GM19395 (cell line): ENCODE data around the gene MRPL4.

ENCODE experiments used
- ATAC-seq: cut with Tn5 transposase; IDR thresholded peaks from one replicate; pipeline ENCODE4 v1.9.1; 2021; ENCODE audit warnings: mild to moderate bottlenecking, moderate library complexity; ENCODE audit not compliant: unreplicated experiment

MRPL4 gene

DNA sequence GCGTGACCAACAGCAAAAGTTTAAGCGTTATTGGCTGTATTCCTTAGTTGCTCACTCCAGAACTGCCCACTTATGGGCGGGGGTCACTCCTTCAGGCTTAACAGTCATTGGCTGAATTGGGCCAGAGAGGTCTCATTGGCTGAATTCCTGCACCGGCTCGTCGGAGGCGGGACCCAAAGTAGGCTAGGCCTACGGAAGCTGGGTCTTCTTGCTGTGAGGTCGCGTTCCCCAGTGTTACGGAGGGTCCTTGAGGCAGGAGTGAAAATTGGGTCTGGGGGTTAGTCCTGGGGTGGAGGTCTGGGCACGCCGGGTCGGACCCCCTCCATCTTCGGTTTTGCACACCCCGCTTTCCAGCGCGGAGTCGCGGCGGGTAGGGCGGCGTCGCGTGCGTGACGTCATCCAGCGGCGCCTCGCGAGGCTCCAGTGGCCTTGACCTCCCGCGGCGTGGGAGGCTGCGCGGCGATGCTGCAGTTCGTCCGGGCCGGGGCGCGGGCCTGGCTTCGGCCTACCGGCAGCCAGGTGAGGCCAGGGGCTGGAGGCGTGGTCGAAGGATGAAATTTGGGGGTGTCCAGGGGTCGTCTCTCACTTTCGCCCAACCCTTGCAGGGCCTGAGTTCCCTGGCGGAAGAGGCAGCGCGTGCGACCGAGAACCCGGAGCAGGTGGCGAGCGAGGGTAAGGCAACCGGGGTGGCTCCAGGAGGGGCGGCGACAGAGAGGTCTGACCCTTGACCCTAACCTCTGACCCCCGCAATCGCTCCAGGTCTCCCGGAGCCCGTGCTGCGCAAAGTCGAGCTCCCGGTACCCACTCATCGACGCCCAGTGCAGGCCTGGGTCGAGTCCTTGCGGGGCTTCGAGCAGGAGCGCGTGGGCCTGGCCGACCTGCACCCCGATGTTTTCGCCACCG, at the start of gene MRPL4:
MRPL4 (plus strand) TSS at position 423 of the 903 bp plus-strand sequence; CDS start at position 463, 40 bp downstream.
- ATAC-seq = peak; percentile 83

DNA sequence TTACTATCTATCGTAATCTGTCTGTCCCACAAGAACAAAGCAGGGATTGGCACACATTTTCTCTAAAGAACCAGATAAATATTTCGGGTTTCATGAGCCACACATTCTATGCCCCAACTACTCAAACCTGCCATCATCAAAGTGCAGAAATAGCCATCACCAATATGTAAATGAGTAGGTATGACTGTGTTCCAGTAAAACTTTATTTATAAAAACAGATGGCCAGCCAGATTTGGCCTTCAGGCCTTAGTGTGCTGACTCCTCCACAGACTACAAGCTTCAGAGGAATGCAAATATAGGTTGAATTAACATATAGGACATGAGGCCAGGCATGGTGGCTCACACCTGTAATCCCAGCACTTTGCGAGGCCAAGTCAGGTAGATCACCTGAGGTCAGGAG, 48.3 kb upstream of the MRPL4 start:
- ATAC-seq = no peak

DNA sequence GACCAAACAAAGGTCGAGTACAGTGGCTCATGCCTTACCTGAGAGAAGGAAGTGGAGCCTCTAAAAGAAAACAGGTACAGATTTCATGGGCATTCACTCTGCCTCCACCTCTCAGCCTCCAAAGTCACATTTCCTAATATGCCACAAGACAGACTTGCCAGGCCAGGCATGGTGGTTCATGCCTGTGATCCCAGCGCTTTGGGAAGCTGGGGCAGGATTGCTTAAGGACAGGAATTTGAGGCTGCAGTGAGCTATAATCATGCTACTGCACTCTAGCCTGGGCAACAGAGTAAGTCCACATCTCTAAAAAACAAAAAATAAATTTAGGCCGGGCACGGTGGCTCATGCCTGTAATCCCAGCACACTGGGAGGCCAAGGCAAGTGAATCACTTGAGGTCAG, 46.4 kb upstream of the MRPL4 start:
- no peak for ATAC-seq

DNA sequence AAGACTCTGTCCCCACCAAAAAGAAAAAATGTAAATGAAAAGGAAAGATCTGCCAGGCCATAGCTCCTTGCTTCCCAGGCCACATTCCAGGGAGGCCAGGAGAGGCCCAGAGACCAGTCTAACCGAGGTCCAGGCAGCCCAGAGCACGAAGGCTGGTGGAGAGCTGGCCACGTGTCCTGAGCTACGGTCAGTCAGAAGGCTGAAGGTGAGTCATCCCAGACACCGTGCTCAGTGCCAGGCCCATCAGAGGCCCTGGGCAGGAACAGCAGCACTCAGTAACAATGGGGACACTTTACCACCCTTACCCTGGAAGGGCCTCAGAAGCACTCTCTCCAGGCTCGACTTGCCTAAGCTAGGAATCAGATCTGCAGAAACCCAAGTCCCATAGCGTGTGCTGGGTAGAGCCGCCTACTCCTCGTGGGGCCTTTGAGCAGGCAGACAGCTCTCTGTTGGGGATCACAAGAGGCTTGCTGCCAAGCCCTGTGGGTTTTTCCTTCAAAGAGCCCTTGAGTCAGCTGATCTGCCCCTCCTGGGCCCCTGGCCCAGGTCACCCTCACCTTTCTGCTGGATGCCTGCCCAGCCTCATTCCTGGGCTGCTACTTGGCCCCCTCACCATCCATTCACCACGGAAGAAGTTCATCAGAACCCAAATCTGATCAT, 45.7 kb upstream of the MRPL4 start:
- ATAC-seq = no peak

DNA sequence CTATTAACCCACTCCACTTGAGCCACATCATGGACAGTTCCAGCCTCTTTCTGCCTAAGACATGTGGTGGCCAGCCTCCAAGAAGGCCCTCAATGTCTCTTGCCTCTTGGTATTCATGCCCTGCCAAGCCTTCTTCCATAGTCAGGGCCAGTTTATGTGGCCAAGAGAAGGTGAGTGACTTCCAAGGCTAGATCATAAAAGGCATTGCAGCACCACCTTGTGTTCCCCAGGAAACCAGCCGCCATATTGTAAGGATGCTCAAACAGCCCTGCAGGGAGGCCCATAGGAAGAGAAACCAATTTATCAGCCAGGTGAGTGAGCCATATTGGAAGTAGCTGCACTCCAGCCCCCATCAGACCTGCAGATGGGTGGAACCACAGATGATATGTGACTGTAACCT, 45.0 kb upstream of the MRPL4 start:
- ATAC-seq = no peak

DNA sequence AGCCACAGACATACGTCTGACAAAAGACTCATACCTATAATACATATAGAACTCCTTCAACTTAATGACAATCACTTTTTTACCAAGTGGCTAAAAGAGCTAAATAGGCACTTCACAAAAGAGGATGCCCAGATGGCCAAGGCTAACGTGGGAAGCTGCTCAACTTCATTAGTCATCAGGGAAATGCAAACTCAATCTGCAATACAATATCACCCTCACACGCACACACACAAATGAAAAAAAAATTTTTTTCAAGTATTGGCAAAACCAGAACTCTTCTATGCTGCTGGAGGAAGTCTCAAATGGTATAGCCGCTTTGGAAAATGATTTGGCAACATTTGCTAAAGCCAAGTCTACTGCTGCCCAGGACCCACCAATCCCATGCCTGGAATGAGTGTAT, 42.7 kb upstream of the MRPL4 start:
- no peak for ATAC-seq

DNA sequence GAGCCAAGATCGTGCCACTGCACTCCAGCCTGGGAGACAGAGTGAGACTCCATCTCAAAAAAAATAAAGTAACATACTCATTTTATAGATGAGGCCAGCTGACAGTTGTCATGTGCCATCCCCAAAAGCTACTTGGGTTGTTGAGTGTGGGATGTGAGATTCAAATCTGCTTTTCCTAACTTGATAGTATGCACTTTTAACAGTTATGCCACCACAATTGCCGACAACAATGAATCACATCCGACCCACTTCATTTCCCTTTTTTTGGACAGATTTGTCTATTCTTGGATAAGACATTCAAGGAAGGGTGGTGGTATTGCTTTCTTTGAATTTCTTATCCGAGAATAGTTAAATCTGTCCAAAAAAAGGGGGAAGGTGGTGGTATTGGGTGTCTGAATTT, 41.0 kb upstream of the MRPL4 start:
- ATAC-seq = no peak

DNA sequence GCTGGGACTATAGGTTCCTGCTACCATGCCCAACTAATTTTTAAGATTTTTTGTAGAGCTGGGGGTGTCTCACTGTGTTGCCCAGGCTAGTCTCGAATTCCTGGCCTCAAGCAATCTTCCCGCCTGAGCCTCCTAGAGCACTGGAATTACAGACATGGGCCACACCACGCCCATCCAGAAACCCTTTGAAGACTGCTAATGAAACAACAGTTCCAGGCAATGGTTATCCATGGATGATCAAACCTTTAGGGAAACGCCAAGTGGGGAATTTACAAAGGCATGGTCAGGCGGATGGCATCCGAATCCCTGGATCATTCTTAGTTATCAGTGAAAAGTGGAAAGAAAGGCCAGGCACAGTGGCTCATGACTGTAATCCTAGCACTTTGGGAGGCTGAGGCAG, 40.3 kb upstream of the MRPL4 start:
- ATAC-seq = no peak

DNA sequence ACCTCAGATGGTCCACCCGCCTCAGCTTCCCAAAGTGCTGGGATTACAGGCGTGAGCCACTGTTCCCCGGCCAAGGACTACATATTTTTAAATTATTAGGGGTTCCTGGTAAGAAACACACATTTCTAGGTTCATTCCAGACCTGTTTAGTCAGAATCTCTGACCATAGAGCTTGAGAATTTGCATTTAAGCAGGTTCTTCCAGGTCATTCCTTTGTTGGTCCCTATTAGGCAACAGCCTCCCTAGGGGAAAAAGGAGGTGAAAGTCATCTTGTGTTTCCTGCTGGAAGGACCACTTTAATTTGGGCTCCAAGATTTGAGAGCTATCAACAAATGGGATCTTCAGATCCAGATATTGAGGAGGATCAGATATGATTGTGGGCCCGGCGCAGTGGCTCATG, 37.2 kb upstream of the MRPL4 start:
- no peak for ATAC-seq

DNA sequence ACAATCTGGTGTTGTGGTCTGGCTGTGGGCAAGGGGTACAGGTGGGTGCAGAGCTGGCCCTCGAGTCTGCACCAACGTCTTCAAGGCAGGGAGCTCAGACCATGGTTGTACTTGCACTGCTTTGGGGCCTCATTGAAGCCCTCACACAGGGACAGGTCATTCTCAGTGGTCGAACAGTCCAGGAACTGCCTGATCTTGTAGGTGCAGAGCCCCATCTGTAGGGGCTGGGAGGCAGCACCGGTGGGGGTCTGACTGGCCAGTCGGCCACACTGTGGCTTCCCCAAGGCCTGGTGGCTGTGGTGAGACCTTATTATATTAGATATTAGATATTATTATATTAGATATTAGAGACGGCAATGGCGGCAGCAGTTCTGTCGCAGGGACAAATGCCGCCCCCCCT, 34.9 kb upstream of the MRPL4 start:
- ATAC-seq = no peak

DNA sequence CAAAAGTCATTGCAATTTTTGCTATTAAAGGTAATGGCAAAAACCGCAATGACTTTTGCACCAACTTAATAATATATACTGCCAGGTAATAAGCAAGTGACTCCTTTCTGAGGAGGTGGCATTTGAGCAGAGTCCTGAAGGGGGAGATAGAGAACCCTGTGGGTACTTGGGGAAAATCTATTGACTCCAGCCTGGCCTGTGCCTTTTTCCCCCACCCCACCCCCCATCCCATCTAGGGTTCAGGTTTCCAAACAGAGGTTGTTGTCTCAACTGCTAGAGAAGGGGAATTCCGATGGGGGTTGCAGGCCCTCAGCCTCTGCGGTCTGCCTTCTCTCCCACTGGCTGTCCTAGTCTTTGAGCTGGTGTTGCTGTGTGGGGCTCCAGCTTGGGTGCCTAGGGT, 32.3 kb upstream of the MRPL4 start:
- ATAC-seq = no peak

DNA sequence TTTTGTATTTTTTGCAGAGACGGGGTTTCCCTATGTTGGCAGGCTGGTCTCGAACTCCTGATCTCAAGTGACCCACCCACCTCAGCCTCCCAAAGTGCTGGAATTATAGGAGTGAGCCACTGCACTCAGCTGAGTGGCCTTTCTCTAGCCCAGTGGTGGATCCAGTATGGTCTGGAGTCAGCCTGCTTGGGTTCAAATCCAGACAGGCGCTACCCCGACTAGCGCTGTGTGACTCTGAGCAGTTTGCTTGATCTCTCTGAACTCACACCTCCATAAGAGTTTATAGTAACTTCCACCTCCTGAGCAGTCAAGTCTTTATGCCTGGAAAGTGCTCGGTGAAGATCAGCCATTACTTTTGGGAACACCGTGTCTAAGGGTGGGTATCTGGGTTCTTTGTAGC, 31.3 kb upstream of the MRPL4 start:
- no peak for ATAC-seq

DNA sequence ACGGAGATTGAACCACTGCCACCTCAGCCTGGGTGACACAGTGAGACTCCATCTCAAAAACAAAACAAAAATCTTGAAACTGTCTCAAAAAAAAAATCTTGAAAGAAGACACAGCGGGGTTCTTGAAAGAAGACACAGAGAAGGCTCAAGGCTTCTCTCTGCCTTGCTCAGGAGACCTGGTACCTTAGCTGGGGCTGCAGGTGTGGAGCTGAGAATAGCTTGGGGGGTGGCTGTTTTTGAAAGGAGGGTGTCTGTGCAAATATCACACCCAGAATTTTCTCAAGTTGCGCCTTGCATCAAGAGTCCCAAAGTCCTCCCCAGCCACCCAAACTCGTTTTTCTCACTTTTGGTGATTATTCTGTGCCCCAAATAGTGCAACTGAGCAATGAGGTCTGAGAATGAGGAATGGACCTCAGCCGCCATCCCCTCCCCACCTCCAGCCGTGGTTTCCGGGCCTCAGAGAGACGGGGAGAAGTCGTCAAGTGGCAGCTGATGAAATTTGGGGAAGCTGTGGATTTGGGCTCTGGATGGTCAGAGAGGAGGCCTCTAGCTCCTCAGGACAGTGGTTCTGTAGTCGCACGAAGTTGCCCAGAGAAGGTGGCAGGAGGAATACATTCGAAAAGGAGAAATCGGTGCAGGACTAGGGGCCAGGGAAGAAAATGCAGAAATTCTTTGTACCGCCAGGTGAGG, 29.7 kb upstream of the MRPL4 start:
- ATAC-seq = no peak

DNA sequence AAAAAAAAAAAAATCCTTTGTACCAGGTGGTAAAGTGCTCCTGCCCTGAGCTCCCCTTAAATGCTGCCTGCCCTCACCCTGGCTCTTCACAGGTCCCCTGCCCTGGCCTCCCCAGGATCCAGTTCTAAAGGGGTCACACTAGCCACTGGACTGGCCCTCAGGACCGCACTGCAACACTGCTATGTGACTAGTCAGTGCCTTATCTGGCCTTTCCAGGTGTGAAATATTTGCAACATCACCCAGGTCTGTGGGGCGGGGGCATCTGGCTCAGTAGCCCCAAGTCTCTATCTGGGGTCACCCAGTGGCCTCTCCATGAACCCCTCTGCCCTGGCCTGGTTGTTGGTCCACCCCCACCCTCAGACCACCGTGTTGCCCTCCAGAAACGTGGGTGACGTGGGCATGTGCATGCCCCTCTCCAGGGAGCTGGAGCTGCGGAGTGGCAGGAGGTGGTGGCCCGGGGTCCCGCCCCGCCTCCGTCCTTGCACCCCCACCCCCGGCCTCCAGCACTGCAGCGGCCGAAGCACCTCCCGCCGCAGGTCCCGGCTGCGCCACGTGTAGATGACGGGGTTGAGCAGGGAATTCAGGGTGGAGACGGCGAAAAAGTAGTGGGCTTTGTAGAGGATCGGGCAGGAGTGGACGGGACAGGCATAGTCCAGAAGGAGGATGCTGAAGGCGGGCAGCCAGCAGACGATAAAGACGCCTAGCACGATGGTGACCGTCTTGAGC, 28.4 kb upstream of the MRPL4 start:
- no peak for ATAC-seq

DNA sequence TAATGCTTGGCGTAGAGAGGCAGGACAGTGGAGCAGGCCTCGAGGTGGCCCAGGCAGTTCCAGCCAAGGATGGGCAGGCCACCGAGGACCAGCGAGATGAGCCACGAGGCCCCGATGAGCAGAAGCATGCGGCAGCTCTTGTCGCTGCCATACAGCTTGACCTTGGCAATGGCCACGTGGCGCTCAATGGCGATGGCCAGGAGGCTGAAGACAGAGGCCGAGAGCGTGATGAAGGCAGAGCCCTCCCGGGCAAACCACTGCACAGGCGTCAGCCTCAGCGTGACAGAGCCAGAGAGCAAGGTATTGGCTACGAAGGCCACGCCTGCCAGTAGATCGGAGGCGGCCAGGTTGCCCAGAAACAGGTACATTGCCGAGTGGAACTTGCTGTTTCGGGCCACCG, 27.7 kb upstream of the MRPL4 start:
- ATAC-seq = no peak

DNA sequence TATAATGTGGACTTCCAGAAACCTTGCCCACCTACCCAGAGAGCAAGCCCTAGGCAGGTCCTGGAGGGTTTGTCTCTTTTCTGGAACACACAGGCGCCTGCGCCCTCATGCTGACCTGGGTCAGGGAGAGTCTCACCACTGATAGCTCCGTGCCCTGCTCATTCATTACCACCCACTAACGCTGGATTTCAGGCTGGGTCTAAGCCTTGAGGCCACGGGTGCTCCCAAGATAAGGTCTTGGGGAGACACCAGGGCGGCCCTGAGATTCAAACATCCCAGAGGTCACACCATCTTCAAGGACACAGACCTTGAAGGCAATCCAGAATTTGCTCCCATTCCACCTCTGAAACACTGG, 26.0 kb upstream of the MRPL4 start:
- ATAC-seq = no peak

DNA sequence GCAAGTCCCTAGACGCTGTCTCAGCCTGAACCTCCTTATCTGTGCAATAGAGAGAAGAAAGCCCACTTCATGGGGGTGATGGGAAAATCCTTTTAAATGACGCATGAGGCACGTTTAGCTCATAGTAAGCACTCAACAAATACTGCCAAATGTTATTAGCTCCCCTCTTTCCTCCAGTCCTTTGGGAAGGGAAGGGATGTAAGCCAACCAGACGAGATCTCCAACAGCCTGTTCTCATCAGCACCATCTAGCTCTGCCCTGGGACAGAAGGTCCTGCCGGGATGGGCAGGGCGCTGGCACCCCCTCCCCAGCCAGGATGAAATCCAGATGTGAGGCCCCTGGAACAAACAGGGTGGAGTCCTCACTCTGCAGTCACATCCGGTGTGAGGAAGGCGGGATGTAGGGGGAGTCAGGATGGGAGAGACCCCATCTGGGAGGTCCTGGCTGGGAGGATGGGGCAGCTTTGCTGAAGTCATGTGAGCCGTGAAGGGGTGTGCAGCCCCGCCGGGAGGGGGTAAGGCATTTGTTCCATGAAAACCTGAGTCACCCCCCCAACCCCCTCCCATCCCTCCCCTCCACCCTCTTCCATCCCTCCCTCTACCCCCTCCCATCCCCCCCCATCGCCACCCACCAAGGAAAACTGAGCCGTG, 25.5 kb upstream of the MRPL4 start:
- no peak for ATAC-seq

DNA sequence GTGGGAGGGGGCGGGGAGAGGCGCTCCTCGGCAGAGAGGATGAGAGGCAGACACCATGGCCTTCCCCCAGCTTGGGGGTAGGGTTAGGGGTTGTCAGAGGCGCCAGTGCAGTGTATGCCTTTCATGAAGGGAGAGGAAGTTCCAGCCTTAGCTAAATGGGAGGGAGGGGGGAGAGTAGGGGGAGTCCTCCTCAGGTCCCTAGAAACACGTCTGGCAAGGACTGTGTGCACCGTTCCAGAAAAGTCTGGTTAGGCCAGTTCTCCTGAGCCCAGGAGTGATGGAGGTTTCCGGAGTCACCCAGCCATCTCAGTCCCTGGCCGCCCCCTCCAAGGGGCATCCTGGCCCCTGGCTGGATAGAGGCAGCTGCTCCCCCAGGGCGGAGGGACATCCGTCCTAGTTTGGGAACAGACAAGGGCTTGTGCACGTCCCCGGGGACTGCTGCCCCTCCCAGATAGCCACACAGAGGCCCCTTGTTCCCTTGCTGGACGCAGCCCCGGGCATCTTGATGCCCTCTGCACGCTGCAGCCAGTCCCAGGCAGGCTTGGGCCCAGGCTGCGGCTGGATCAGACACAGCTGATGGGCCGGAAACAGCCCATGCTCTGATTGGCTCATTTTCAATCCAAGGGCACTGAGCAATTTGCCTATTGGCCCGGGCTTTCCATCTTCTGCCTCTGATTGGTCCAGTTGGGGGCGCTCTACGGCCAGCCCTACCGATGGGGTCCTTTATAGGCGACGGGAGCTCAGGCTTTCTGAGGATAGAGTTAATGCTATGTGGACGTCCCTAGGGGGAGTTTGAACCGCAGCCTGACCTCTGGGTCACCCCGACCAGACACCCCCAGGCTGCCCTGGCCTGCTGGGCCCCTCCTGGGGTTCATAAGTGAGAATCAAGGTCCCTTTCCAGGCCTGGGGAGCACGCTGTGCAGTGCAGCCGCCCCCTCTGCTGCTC, 24.7 kb upstream of the MRPL4 start:
- ATAC-seq = no peak

DNA sequence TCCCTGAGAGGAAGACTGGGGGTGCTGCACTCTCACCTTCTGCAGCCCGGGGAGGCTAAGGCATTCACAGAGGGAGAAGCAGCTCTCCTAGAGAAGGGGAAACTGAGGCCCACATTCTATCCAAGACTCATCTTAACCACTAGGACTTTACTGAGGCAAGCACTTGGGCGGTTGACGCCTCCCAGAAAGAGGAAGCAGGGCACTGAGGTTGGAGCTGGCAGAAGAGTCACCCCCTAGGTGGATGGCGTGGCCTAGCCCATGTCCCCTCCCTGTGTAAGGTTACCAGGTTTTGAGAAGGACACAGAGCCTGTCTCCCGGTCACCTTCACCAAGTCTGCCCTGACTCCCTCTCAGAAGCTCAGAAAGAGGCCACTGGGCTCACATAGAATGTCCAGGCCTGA, 23.6 kb upstream of the MRPL4 start:
- no peak for ATAC-seq

DNA sequence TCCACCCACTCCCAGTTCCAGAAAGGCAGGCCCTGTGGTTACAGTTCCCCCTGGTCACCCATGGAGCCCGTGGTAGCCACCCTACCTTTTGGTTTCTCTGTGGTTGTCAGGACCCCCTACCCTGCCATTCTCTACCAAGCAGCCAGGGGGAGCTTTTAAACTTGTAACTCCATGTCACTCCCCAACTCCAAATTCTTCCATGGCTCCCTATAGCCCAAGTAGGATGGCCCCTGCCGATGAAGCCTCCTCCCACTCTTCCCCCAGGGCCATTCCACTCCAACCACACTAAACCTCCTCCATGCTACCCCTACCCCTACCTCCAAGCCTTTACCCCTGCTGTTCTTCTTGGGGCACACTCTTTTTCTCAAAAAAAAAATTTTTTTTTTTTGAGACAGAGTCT, 23.1 kb upstream of the MRPL4 start:
- no peak for ATAC-seq
